ENCODE measurements around the gene ARHGAP19.
"Not testable (repeated sequence)": the region's sequence is repeated elsewhere in the genome, so short reads cannot be mapped to it uniquely, and the experiment has no call there.

The ARHGAP19 gene

GRCh38 chr10:97321804-97322190, 29.4 kb upstream of the ARHGAP19 start:
- no peak for DNase-seq (ENCODE audit: low read depth in 3 of 3)

GRCh38 chr10:97321032-97321803, 28.8 kb upstream of the ARHGAP19 start:
- peak in 1 of 3 donors; percentile 10 for DNase-seq (ENCODE audit: low read depth in 3 of 3)

- peak in 1 of 3 donors; percentile 18 for DNase-seq (ENCODE audit: low read depth in 3 of 3)
Observed at GRCh38 chr10:97320480-97321031, 28.1 kb upstream of the ARHGAP19 start.

- peak in 2 of 3 donors; percentile 45 to 51 for DNase-seq (ENCODE audit: low read depth in 3 of 3)
Observed at GRCh38 chr10:97319671-97320479, 27.4 kb upstream of the ARHGAP19 start.

GRCh38 chr10:97318772-97319651, 26.6 kb upstream of the ARHGAP19 start, which contains the start of gene FRAT1:
FRAT1 (plus strand) TSS chr10:97319271; CDS start chr10:97319454, 183 bp downstream.
- DNase-seq (ENCODE audit: low read depth in 3 of 3) = peak; percentile 63 to 82 (median 72)

- no peak for DNase-seq (ENCODE audit: low read depth in 3 of 3)
Observed at GRCh38 chr10:97314671-97315070, 22.2 kb upstream of the ARHGAP19 start.

GRCh38 chr10:97312897-97313296, 20.5 kb upstream of the ARHGAP19 start:
- DNase-seq (ENCODE audit: low read depth in 3 of 3) = no peak

GRCh38 chr10:97311111-97311626, 18.7 kb upstream of the ARHGAP19 start:
- no peak for DNase-seq (ENCODE audit: low read depth in 3 of 3)

- no peak for DNase-seq (ENCODE audit: low read depth in 3 of 3)
Observed at GRCh38 chr10:97307866-97308780, 15.7 kb upstream of the ARHGAP19 start.

GRCh38 chr10:97307441-97307840, 15.0 kb upstream of the ARHGAP19 start:
- DNase-seq (ENCODE audit: low read depth in 3 of 3) = no peak

GRCh38 chr10:97302088-97302791, 9.8 kb upstream of the ARHGAP19 start:
- DNase-seq (ENCODE audit: low read depth in 3 of 3) = no peak

- DNase-seq (ENCODE audit: low read depth in 3 of 3) = no peak
Observed at GRCh38 chr10:97300980-97301379, 8.5 kb upstream of the ARHGAP19 start.

GRCh38 chr10:97298223-97298571, 5.8 kb upstream of the ARHGAP19 start:
- DNase-seq (ENCODE audit: low read depth in 3 of 3) = no peak

GRCh38 chr10:97297556-97298222, 5.3 kb upstream of the ARHGAP19 start:
- no peak for DNase-seq (ENCODE audit: low read depth in 3 of 3)

- DNase-seq (ENCODE audit: low read depth in 3 of 3) = no peak
Observed at GRCh38 chr10:97292862-97293198, 393 bp upstream of the ARHGAP19 start.

GRCh38 chr10:97291357-97292096, 910 bp downstream of the ARHGAP19 start:
- no peak for DNase-seq (ENCODE audit: low read depth in 3 of 3)

- not testable (repeated sequence) for DNase-seq (ENCODE audit: low read depth in 3 of 3)
Observed at GRCh38 chr10:97290576-97291356, 1.7 kb downstream of the ARHGAP19 start.

GRCh38 chr10:97290076-97290475, 2.4 kb downstream of the ARHGAP19 start:
- not testable (repeated sequence) for DNase-seq (ENCODE audit: low read depth in 3 of 3)

Data from stimulated activated CD4-positive, alpha-beta T cell treated with anti-CD3 and anti-CD28 coated beads, TNF-alpha, amount 100 ng/mL, for 48 hours (primary cell).